Uterus (tissue), 4 donors: ENCODE data around the gene TRAP1. TPM values are rescaled to one million over a fixed set of nuclear protein-coding genes. Genes with fewer than 3 reads are reported as not detected.

ENCODE experiments used
- DNase-seq, 2 donors: peaks; one replicate each; pipeline ENCODE4 v3.0.0-alpha.2; 2019 to 2020
- H3K27ac ChIP-seq, 2 donors: fragments of 200-600 bp; sonication (generic); 1 replicate in 1 of 2; 2 replicates in 1 of 2; pipeline ENCODE4 v1.5.1; 2016 to 2018
- H3K27me3 ChIP-seq, 2 donors: fragments of 200-600 bp; sonication (generic); one replicate each; pipeline ENCODE4 v1.5.1; 2018 to 2019; ENCODE audit warnings: control low read depth in 1 of 2
- H3K36me3 ChIP-seq, 2 donors: fragments of 200-600 bp; sonication (generic); one replicate each; pipeline ENCODE4 v1.5.1; 2019; ENCODE audit warnings: control low read depth in 1 of 2
- H3K4me1 ChIP-seq, 2 donors: fragments of 200-600 bp; sonication (generic); one replicate each; pipeline ENCODE4 v1.5.1; 2018 to 2019; ENCODE audit warnings: control low read depth in 1 of 2
- H3K4me3 ChIP-seq, 2 donors: fragments of 200-600 bp; sonication (generic); 1 replicate in 1 of 2; 2 replicates in 1 of 2; pipeline ENCODE4 v1.5.1; 2018 to 2019; ENCODE audit warnings: mild to moderate bottlenecking in 1 of 2
- H3K9me3 ChIP-seq, 2 donors: fragments of 200-600 bp; sonication (generic); one replicate each; pipeline ENCODE4 v1.5.1; 2019; ENCODE audit warnings: control low read depth in 1 of 2
- POLR2A ChIP-seq, 2 donors: fragments of 450-650 bp; IDR thresholded peaks; one replicate each; pipeline ENCODE4 v1.6.1; 2016; ENCODE audit warnings: antibody characterized with exemption in 2 of 2, mild to moderate bottlenecking in 1 of 2, moderate library complexity in 1 of 2
- intact Hi-C: fragments of 100-400 bp; cut with DNase I; formaldehyde crosslinking; loops from one replicate; pipeline ENCODE4 v1.15.1; 2023; ENCODE audit warnings: low total_unique reads
- total RNA-seq, 4 donors: library from RNA; depleted of rRNA in 3 of 4; stranded (reverse); fragments of >200 nt in 3 of 4; gene quantifications; one replicate each; pipeline versions ENCODE4 v1.1.0 to v1.2.4, GENCODE V29; 2014 to 2023
- TF ChIP-seq, protein P1 (sequence below), 4 experiments: fragments of 200-600 bp in 2 of 4; fragments of 450-650 bp in 2 of 4; sonication (generic) in 2 of 4; IDR thresholded peaks; one replicate each; pipeline ENCODE4 v1.5.1; 2016 to 2019; ENCODE audit warnings: antibody characterized with exemption in 4 of 4, mild to moderate bottlenecking in 2 of 4, moderate library complexity in 1 of 4
- donor health status: DM: yes; HTN: yes; CAD: no.

TRAP1 gene
- total RNA-seq, 4 donors from 2014 or later, result 54.8 to 119 (median 84.8) TPM

DNA sequence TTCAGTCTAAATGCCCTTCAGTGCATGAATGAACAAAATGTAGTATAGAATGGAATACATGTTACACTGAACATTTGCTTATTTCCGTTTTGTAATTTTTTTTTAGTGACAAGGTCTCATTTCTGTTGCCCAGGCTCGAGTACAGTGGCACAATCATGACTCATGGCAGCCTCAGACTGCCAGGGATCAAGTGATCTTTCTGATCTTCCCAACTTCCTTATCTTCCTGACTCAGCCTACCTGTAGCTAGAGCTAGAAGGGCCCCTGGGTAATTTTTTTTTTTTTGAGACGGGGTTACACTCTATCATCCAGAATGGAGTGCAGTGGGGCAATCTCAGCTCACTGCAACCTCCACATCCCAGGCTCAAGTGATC lies 98.6 kb downstream of the TRAP1 start:
- no peak for DNase-seq
- H3K4me3 ChIP-seq, result no peak overlapping the region
- no peaks in the 10 kb centered on the region for H3K9me3 ChIP-seq
- intact Hi-C loops, result no loop called here
- no peak overlapping the region for H3K27ac ChIP-seq
- TF ChIP-seq, protein P1, sequence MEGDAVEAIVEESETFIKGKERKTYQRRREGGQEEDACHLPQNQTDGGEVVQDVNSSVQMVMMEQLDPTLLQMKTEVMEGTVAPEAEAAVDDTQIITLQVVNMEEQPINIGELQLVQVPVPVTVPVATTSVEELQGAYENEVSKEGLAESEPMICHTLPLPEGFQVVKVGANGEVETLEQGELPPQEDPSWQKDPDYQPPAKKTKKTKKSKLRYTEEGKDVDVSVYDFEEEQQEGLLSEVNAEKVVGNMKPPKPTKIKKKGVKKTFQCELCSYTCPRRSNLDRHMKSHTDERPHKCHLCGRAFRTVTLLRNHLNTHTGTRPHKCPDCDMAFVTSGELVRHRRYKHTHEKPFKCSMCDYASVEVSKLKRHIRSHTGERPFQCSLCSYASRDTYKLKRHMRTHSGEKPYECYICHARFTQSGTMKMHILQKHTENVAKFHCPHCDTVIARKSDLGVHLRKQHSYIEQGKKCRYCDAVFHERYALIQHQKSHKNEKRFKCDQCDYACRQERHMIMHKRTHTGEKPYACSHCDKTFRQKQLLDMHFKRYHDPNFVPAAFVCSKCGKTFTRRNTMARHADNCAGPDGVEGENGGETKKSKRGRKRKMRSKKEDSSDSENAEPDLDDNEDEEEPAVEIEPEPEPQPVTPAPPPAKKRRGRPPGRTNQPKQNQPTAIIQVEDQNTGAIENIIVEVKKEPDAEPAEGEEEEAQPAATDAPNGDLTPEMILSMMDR (IDR thresholded peaks at IDR 0.05), result no peak
- no peak for TF ChIP-seq POLR2A (IDR thresholded peaks at IDR 0.05)
- no peaks in the 10 kb centered on the region for H3K27me3 ChIP-seq
- H3K4me1 ChIP-seq, result no peaks in the 10 kb centered on the region
- no peaks in the 10 kb centered on the region for H3K36me3 ChIP-seq

DNA sequence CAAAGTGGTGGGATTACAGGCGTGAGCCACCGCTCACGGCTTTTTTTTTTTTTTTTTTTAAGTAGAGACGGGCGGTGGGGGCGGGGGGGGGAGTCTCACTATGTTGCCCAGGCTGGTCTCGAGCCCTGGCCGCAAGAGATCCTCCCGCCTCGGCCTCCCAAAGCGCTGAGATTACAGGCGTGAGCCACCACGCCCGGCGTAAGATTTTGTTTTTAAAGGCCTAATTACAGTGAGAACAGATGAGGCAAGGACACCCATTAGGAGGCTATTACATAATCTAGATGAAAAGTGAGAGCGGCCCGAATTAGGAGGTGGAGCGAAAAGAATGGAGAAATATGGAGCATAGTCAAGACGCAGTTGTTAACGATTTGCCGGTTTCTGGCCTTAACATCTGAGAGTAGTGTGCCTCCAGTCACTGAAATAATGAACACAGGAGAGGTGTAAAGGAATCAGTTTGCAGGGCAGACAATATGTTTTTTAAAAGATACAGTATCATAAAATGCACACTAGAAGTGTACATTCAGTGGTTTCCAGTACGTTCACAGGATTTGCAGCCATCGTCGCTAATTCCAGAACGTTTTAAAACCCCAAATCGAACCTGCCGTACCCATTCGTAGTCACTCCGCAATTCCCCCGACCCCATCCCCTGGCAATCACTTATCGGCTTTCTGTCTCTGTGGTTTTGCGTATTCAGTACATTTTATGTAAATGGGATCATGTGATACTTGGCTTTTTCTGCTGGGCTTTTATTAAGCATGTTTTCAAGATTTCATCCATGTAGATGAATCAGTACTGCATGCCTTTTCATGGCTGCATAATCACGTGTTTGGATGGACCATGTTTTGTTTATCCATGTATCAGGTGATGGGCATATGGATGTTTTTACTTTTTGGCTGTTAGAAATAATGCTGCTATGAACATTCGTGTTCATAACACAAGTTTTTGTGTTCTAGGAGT lies 104.5 kb downstream of the TRAP1 start:
- Histone ChIP-seq H3K36me3 (no peaks in the 10 kb centered on the region), H3K4me3 (peak overlapping the region in 1 of 2 donors; percentile 76), H3K4me1 (peaks cover 0 to 14% of the 10 kb centered on the region in 2 donors), H3K27me3 (no peaks in the 10 kb centered on the region), H3K27ac (no peak overlapping the region), H3K9me3 (no peaks in the 10 kb centered on the region)
- no peak for DNase-seq
- intact Hi-C loops, result no loop called here
- TF ChIP-seq, protein P1 (IDR thresholded peaks at IDR 0.05), result no peak
- no peak for TF ChIP-seq POLR2A (IDR thresholded peaks at IDR 0.05)

DNA sequence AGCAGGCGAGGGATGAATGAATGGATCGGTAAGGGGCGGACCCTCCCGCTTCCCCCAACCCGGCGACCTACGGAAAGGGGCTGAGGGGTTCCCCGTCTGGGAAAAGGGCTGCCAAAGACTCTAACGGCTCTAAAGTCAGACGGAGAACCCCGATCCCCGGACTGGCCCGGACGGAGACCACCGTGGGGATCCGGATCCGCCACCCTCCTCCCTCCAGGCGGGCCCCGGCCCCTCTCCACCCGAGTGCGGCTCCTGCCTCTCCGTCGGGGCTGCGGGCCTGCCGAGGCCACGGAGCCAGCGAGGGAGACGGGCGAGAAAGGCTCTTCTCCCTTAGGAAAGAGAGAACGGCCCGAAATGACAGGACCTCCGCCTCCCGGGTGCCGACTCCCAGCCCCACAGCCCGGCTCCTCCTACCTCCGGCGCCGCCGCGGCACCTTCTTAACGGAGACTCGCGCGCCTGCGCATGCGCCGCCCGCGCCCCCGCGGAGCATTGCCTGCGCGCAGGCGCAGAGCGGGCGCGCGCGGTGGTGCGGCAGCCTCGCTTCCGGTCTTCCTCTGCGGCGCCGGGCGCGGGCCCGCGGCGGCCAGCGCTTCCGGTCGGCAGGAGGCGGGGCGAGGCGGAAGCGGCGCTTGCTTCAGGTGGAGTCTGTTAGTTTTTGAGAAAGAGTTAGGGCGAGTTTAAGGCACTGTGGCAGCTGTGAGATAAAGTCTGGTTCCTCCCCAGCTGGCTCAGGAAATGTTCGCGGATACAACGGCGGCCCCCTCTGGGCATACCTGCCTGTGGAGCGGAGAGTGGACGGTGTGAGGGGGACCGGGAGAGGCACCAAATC lies 106.0 kb downstream of the TRAP1 start, which contains the start of gene SLX4:
Gene SLX4, minus strand, starts transcription at position 461 of the 830 bp plus-strand sequence. CDS start 2,642 bp downstream, outside the sequence.
- Histone ChIP-seq H3K27me3 (no peaks in the 10 kb centered on the region), H3K4me3 (peak within 1 kb of the TSS; percentile 66 to 76), H3K4me1 (peaks cover 0 to 14% of the 10 kb centered on the region in 2 donors), H3K36me3 (no peaks in the 10 kb centered on the region), H3K27ac (peak within 1 kb of the TSS; percentile 24 to 85), H3K9me3 (no peaks in the 10 kb centered on the region)
- DNase-seq, result peak; percentile 85 to 91
- TF ChIP-seq, protein P1 (IDR thresholded peaks at IDR 0.05), result no peak
- peak; percentile 76 to 82 for TF ChIP-seq POLR2A (IDR thresholded peaks at IDR 0.05)
- intact Hi-C loops, result no loop called here

DNA sequence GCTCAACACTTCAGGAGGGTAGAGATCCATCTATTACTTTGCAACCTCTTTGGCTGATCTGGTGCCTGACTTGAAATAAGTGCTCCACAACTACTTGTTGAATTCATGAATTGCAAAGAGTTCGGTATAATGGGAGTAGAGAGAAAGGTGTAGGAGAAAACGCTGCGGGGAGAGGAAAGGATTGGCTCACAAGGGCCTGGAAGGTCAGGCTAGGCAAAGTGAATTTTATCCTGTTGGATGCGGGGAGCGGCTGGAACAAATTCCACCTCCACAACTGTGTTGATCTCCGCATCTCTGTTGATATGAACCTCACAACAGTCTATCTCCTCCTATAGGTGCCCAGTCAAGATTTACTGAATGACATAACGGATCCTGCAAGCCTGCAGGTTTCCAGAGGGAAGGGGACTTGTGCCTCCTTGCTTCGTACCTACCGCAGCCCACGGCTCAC lies 106.6 kb downstream of the TRAP1 start:
- intact Hi-C loops, result no loop called here
- H3K27me3 ChIP-seq, result no peaks in the 10 kb centered on the region
- TF ChIP-seq, protein P1 (IDR thresholded peaks at IDR 0.05), result no peak
- TF ChIP-seq POLR2A (IDR thresholded peaks at IDR 0.05), result no peak
- no peaks in the 10 kb centered on the region for H3K36me3 ChIP-seq
- peaks cover 0 to 14% of the 10 kb centered on the region in 2 donors for H3K4me1 ChIP-seq
- no peaks in the 10 kb centered on the region for H3K9me3 ChIP-seq
- peak overlapping the region; percentile 24 to 85 for H3K27ac ChIP-seq
- DNase-seq, result no peak
- H3K4me3 ChIP-seq, result peak overlapping the region; percentile 66 to 76
